ENCODE data around the gene NLRP1.

NLRP1 gene

DNA sequence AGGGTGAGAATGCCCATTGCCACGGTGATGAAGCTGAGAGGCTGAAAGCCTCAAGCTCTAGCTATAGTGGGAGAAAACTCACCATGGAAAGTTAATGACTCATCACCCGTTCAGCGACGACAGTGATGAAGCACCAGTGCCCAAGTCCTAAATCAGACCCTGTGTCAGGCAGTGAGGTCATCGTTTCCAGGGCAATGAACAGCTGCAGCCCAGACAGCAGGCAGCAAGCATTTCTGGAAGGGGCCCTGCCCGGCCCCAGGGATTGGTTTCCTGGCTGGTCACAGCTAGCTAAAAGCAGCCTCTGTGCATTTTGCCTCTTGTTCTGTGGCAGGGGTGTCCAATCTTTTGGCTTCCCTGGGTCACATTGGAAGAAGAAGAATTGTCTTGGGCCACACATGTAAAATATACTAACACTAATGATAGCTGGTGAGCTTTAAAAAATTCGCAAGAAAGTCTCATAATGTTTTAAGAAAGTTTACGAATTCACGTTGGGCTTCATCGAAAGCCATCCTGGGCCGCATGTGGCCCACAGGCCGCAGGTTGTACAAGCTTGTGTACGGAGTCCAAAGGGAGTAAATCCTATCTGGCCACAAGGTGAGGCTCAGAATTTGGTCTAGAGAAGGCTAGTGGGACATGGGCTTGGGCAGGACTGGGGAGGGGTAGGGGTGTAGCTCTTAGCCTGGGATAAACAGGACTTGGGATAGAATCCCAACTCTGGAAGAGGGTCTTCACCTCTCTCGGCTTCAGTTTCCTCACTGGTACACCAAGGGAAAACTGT, 57.3 kb downstream of the NLRP1 start:
- H3K36me3 ChIP-seq (ENCODE audit: control insufficient read depth, insufficient read depth, low read length): peaks cover 85% of the 10 kb centered on the region
- no peak for DNase-seq
- H3K27me3 ChIP-seq (replicated peaks; ENCODE audit: control insufficient read depth, insufficient read depth, low read length, poor library complexity, severe bottlenecking): no peaks in the 10 kb centered on the region
- H3K27ac ChIP-seq (ENCODE audit: insufficient read depth, low read length, poor library complexity, severe bottlenecking): no peak overlapping the region
- no peaks in the 10 kb centered on the region for H3K9me3 ChIP-seq (ENCODE audit: control insufficient read depth, low read length)
- no peak overlapping the region for H3K4me3 ChIP-seq (ENCODE audit: insufficient read depth, low read depth, low read length, poor library complexity, severe bottlenecking)
- no peaks in the 10 kb centered on the region for H3K4me1 ChIP-seq (ENCODE audit: control insufficient read depth, insufficient read depth, low read length, poor library complexity, severe bottlenecking)

GRCh38 chr17:5523249-5523648, 61.1 kb downstream of the NLRP1 start:
- no peaks in the 10 kb centered on the region for H3K9me3 ChIP-seq (ENCODE audit: control insufficient read depth, low read length)
- no peaks in the 10 kb centered on the region for H3K4me1 ChIP-seq (ENCODE audit: control insufficient read depth, insufficient read depth, low read length, poor library complexity, severe bottlenecking)
- H3K4me3 ChIP-seq (ENCODE audit: insufficient read depth, low read depth, low read length, poor library complexity, severe bottlenecking): no peak overlapping the region
- H3K27me3 ChIP-seq (replicated peaks; ENCODE audit: control insufficient read depth, insufficient read depth, low read length, poor library complexity, severe bottlenecking): no peaks in the 10 kb centered on the region
- peaks cover 70% of the 10 kb centered on the region for H3K36me3 ChIP-seq (ENCODE audit: control insufficient read depth, insufficient read depth, low read length)
- H3K27ac ChIP-seq (ENCODE audit: insufficient read depth, low read length, poor library complexity, severe bottlenecking): no peak overlapping the region
- no peak for DNase-seq

- Histone ChIP-seq H3K4me1 (ENCODE audit: control insufficient read depth, insufficient read depth, low read length, poor library complexity, severe bottlenecking) (no peaks in the 10 kb centered on the region), H3K36me3 (ENCODE audit: control insufficient read depth, insufficient read depth, low read length) (peaks cover 63% of the 10 kb centered on the region), H3K4me3 (ENCODE audit: insufficient read depth, low read depth, low read length, poor library complexity, severe bottlenecking) (no peak overlapping the region), H3K9me3 (ENCODE audit: control insufficient read depth, low read length) (no peaks in the 10 kb centered on the region), H3K27ac (ENCODE audit: insufficient read depth, low read length, poor library complexity, severe bottlenecking) (no peak overlapping the region), H3K27me3 (replicated peaks; ENCODE audit: control insufficient read depth, insufficient read depth, low read length, poor library complexity, severe bottlenecking) (no peaks in the 10 kb centered on the region)
- no peak for DNase-seq
Measured at GRCh38 chr17:5522476-5522875, 61.8 kb downstream of the NLRP1 start.

DNA sequence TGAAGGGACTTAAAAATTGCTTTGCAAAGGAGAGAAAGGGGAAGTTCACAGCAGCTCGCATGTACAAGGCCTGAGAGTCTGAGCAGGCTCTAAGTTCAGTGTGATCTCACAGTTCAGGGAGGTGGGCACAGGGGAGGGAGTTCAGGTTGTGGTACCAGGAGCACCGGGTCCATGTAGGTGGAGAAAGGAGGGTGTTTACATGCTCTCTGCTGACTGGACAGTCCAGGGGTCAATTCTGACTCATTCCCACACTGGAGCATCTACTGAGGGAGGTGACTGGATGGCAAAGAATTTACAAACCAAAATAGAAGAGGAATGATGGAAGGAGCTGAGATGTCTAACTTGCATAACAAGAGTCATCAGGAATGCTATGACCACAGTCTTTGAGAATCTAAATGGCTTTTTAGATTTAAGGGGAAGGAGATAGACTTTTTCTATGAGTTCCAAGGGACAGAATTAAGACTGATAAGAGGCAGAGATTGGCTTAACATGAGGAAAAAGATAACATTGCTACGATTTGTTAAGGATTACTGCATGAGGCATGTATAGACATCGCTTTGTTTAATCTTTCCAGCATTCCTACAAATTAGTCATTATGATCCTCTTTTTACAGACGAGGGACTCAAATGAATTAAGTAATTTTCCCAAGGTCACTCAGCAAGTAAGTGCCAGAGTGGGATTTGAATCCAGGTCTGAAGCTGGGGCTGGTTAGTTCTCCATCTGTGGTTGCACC, 68.1 kb downstream of the NLRP1 start:
- Histone ChIP-seq H3K36me3 (ENCODE audit: control insufficient read depth, insufficient read depth, low read length) (peaks cover 35% of the 10 kb centered on the region), H3K4me3 (ENCODE audit: insufficient read depth, low read depth, low read length, poor library complexity, severe bottlenecking) (no peak overlapping the region), H3K27ac (ENCODE audit: insufficient read depth, low read length, poor library complexity, severe bottlenecking) (no peak overlapping the region), H3K27me3 (replicated peaks; ENCODE audit: control insufficient read depth, insufficient read depth, low read length, poor library complexity, severe bottlenecking) (no peaks in the 10 kb centered on the region), H3K9me3 (ENCODE audit: control insufficient read depth, low read length) (no peaks in the 10 kb centered on the region), H3K4me1 (ENCODE audit: control insufficient read depth, insufficient read depth, low read length, poor library complexity, severe bottlenecking) (peaks cover 14% of the 10 kb centered on the region)
- DNase-seq: no peak

DNA sequence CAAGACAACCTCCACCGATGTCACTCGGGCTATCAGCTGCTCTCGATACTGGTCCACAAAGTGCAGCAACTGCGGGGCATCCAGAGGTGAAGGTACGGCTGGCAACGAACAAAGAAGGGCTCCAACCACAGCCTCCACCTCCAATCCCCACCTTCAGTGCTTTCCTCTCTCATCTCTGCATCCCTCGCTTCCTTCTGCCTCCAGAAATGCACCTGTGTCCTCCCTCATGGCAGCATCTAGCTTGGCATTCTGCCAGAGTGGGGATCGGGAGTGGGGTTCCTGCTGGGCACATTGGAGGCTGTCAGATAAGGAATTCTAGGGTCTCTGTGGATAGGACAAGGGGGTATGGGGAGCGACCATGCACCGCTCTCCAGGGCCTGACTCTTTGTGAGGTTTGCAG, 69.3 kb downstream of the NLRP1 start:
- no peaks in the 10 kb centered on the region for H3K9me3 ChIP-seq (ENCODE audit: control insufficient read depth, low read length)
- H3K4me1 ChIP-seq (ENCODE audit: control insufficient read depth, insufficient read depth, low read length, poor library complexity, severe bottlenecking): peaks cover 14% of the 10 kb centered on the region
- no peaks in the 10 kb centered on the region for H3K27me3 ChIP-seq (replicated peaks; ENCODE audit: control insufficient read depth, insufficient read depth, low read length, poor library complexity, severe bottlenecking)
- no peak for DNase-seq
- H3K4me3 ChIP-seq (ENCODE audit: insufficient read depth, low read depth, low read length, poor library complexity, severe bottlenecking): no peak overlapping the region
- peaks cover 27% of the 10 kb centered on the region for H3K36me3 ChIP-seq (ENCODE audit: control insufficient read depth, insufficient read depth, low read length)
- no peak overlapping the region for H3K27ac ChIP-seq (ENCODE audit: insufficient read depth, low read length, poor library complexity, severe bottlenecking)

DNA sequence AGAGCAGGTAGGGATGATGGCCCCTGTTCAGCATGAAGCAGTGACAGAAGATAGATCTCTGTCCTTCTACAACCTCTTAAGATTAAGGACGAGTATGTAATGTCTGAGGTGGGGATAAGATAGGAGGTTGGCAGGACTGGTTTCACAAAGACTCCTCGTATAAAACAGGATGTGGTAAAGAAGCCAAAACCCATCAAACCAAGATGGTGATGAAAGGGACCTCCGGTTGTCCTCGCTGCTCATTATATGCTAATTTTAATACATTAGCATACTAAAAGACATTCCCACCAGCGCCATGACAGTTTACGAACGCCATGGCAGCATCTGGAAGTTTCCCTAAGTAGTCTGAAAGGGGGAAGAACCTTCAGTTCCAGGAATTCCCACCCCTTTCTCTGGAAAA, 70.7 kb downstream of the NLRP1 start:
- no peak for DNase-seq
- no peak overlapping the region for H3K4me3 ChIP-seq (ENCODE audit: insufficient read depth, low read depth, low read length, poor library complexity, severe bottlenecking)
- peaks cover 14% of the 10 kb centered on the region for H3K4me1 ChIP-seq (ENCODE audit: control insufficient read depth, insufficient read depth, low read length, poor library complexity, severe bottlenecking)
- peaks cover 27% of the 10 kb centered on the region for H3K36me3 ChIP-seq (ENCODE audit: control insufficient read depth, insufficient read depth, low read length)
- H3K27ac ChIP-seq (ENCODE audit: insufficient read depth, low read length, poor library complexity, severe bottlenecking): no peak overlapping the region
- no peaks in the 10 kb centered on the region for H3K9me3 ChIP-seq (ENCODE audit: control insufficient read depth, low read length)
- H3K27me3 ChIP-seq (replicated peaks; ENCODE audit: control insufficient read depth, insufficient read depth, low read length, poor library complexity, severe bottlenecking): no peaks in the 10 kb centered on the region

- Histone ChIP-seq H3K4me3 (ENCODE audit: insufficient read depth, low read depth, low read length, poor library complexity, severe bottlenecking) (no peak overlapping the region), H3K4me1 (ENCODE audit: control insufficient read depth, insufficient read depth, low read length, poor library complexity, severe bottlenecking) (peaks cover 14% of the 10 kb centered on the region), H3K27me3 (replicated peaks; ENCODE audit: control insufficient read depth, insufficient read depth, low read length, poor library complexity, severe bottlenecking) (no peaks in the 10 kb centered on the region), H3K27ac (ENCODE audit: insufficient read depth, low read length, poor library complexity, severe bottlenecking) (no peak overlapping the region), H3K36me3 (ENCODE audit: control insufficient read depth, insufficient read depth, low read length) (peaks cover 22% of the 10 kb centered on the region), H3K9me3 (ENCODE audit: control insufficient read depth, low read length) (no peaks in the 10 kb centered on the region)
- DNase-seq: no peak
Measured at GRCh38 chr17:5511401-5512225, 72.7 kb downstream of the NLRP1 start.

DNA sequence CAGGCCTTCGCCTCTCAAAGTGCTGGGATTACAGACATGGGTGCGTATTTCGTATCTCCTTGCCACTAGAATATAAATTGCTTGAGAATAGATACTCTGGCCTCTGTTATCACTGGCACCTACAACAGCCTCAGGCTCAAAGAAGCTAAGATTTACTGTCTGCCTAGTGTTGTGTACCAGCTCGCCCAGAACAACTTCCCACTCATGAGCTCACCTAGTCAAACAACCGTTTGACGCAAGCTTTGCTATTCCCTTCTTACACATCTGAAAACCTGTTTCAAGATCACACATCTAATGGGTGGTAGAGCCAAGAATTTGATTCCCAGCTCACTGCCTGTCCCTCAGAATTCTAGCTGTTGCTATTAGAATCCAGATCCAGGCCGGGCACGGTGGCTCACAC, 73.5 kb downstream of the NLRP1 start:
- Histone ChIP-seq H3K36me3 (ENCODE audit: control insufficient read depth, insufficient read depth, low read length) (peaks cover 14% of the 10 kb centered on the region), H3K4me3 (ENCODE audit: insufficient read depth, low read depth, low read length, poor library complexity, severe bottlenecking) (no peak overlapping the region), H3K27ac (ENCODE audit: insufficient read depth, low read length, poor library complexity, severe bottlenecking) (no peak overlapping the region), H3K4me1 (ENCODE audit: control insufficient read depth, insufficient read depth, low read length, poor library complexity, severe bottlenecking) (peaks cover 14% of the 10 kb centered on the region), H3K27me3 (replicated peaks; ENCODE audit: control insufficient read depth, insufficient read depth, low read length, poor library complexity, severe bottlenecking) (no peaks in the 10 kb centered on the region), H3K9me3 (ENCODE audit: control insufficient read depth, low read length) (no peaks in the 10 kb centered on the region)
- DNase-seq: no peak

GRCh38 chr17:5509482-5509881, 74.8 kb downstream of the NLRP1 start:
- Histone ChIP-seq H3K27ac (ENCODE audit: insufficient read depth, low read length, poor library complexity, severe bottlenecking) (no peak overlapping the region), H3K36me3 (ENCODE audit: control insufficient read depth, insufficient read depth, low read length) (peaks cover 3% of the 10 kb centered on the region), H3K27me3 (replicated peaks; ENCODE audit: control insufficient read depth, insufficient read depth, low read length, poor library complexity, severe bottlenecking) (no peaks in the 10 kb centered on the region), H3K9me3 (ENCODE audit: control insufficient read depth, low read length) (no peaks in the 10 kb centered on the region), H3K4me1 (ENCODE audit: control insufficient read depth, insufficient read depth, low read length, poor library complexity, severe bottlenecking) (peaks cover 11% of the 10 kb centered on the region), H3K4me3 (ENCODE audit: insufficient read depth, low read depth, low read length, poor library complexity, severe bottlenecking) (no peak overlapping the region)
- DNase-seq: no peak

DNA sequence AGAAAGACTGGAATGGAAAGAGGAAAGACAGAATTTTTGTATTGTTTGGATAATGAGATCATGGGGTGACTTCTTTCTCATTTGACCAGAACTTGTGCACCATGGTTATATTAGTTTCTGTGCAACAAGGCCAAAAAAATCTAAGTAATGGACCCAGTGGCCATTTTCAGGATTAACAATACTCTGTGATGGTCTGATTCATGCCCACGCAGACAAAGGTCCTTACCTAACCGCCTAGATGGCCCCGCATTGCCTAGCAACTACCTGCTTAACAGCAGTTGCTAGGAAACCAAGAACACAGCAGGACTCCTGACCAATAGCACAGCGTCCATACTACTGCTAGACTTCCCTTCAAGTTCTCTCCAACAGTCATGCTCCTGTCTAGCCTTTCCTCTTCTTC, 75.5 kb downstream of the NLRP1 start:
- H3K4me1 ChIP-seq (ENCODE audit: control insufficient read depth, insufficient read depth, low read length, poor library complexity, severe bottlenecking): peaks cover 5% of the 10 kb centered on the region
- H3K4me3 ChIP-seq (ENCODE audit: insufficient read depth, low read depth, low read length, poor library complexity, severe bottlenecking): no peak overlapping the region
- no peaks in the 10 kb centered on the region for H3K9me3 ChIP-seq (ENCODE audit: control insufficient read depth, low read length)
- DNase-seq: no peak
- H3K27me3 ChIP-seq (replicated peaks; ENCODE audit: control insufficient read depth, insufficient read depth, low read length, poor library complexity, severe bottlenecking): no peaks in the 10 kb centered on the region
- no peaks in the 10 kb centered on the region for H3K36me3 ChIP-seq (ENCODE audit: control insufficient read depth, insufficient read depth, low read length)
- no peak overlapping the region for H3K27ac ChIP-seq (ENCODE audit: insufficient read depth, low read length, poor library complexity, severe bottlenecking)
